Measurements from ENCODE around the gene WWP2. TPM values are rescaled to one million over a fixed set of nuclear protein-coding genes. Genes with fewer than 3 reads are reported as not detected.

The WWP2 gene
- polyA plus RNA-seq, 1 donor from 2014 or later: 11.9 TPM

GRCh38 chr16:69861292-69862030, 99.3 kb downstream of the WWP2 start:
- H3K36me3 ChIP-seq (ENCODE audit: insufficient read depth, low read length): no peaks in the 10 kb centered on the region
- no peaks in the 10 kb centered on the region for H3K9me3 ChIP-seq (ENCODE audit: low read length)
- H3K9me2 ChIP-seq (ENCODE audit: insufficient read depth, low read length): no peaks in the 10 kb centered on the region
- TF ChIP-seq EP300 (conservative IDR thresholded peaks at IDR 0.05; ENCODE audit: poor library complexity, severe bottlenecking): no peak
- TF ChIP-seq SMC3 (conservative IDR thresholded peaks at IDR 0.05; ENCODE audit: poor library complexity): no peak
- TF ChIP-seq MXI1 (conservative IDR thresholded peaks at IDR 0.05; ENCODE audit: poor library complexity, severe bottlenecking): no peak
- no peak for TF ChIP-seq REST (IDR thresholded peaks at IDR 0.05; ENCODE audit: borderline replicate concordance)
- TF ChIP-seq POLR2AphosphoS5 (IDR thresholded peaks at IDR 0.05): no peak
- no peak for TF ChIP-seq CTCF (IDR thresholded peaks at IDR 0.05; ENCODE audit: poor library complexity, severe bottlenecking)
- no peak for TF ChIP-seq EZH2 (IDR thresholded peaks at IDR 0.05; ENCODE audit: borderline replicate concordance, insufficient read depth, low read length, poor library complexity, severe bottlenecking)
- H3K4me2 ChIP-seq (ENCODE audit: low read length): no peak overlapping the region
- H4K20me1 ChIP-seq (ENCODE audit: insufficient read depth): no peaks in the 10 kb centered on the region
- no peaks in the 10 kb centered on the region for H3K79me2 ChIP-seq (replicated peaks; ENCODE audit: insufficient read depth, low read length)
- H3K27me3 ChIP-seq (ENCODE audit: insufficient read depth, low read depth, low read length): no peaks in the 10 kb centered on the region
- H3K27ac ChIP-seq (ENCODE audit: low read length): no peak overlapping the region
- H3F3A ChIP-seq (ENCODE audit: insufficient read depth, low read length, poor library complexity, severe bottlenecking): no peaks in the 10 kb centered on the region
- H3K9ac ChIP-seq (ENCODE audit: low read length): no peak overlapping the region
- H3K4me3 ChIP-seq (ENCODE audit: low read length): no peak overlapping the region
- H2AFZ ChIP-seq (ENCODE audit: low read depth, low read length): no peak overlapping the region

- no peaks in the 10 kb centered on the region for H3K36me3 ChIP-seq (ENCODE audit: insufficient read depth, low read length)
- H3K9me2 ChIP-seq (ENCODE audit: insufficient read depth, low read length): no peaks in the 10 kb centered on the region
- no peaks in the 10 kb centered on the region for H3K9me3 ChIP-seq (ENCODE audit: low read length)
- H3K79me2 ChIP-seq (replicated peaks; ENCODE audit: insufficient read depth, low read length): no peaks in the 10 kb centered on the region
- H3K27me3 ChIP-seq (ENCODE audit: insufficient read depth, low read depth, low read length): no peaks in the 10 kb centered on the region
- H3K4me3 ChIP-seq (ENCODE audit: low read length): no peak overlapping the region
- no peak overlapping the region for H2AFZ ChIP-seq (ENCODE audit: low read depth, low read length)
- no peak overlapping the region for H3K9ac ChIP-seq (ENCODE audit: low read length)
- H3K4me2 ChIP-seq (ENCODE audit: low read length): no peak overlapping the region
- H3F3A ChIP-seq (ENCODE audit: insufficient read depth, low read length, poor library complexity, severe bottlenecking): no peaks in the 10 kb centered on the region
- no peaks in the 10 kb centered on the region for H4K20me1 ChIP-seq (ENCODE audit: insufficient read depth)
- no peak overlapping the region for H3K27ac ChIP-seq (ENCODE audit: low read length)
- TF ChIP-seq SMC3 (conservative IDR thresholded peaks at IDR 0.05; ENCODE audit: poor library complexity) (no peak), RAD21 (conservative IDR thresholded peaks at IDR 0.05) (no peak), EP300 (conservative IDR thresholded peaks at IDR 0.05; ENCODE audit: poor library complexity, severe bottlenecking) (no peak), EZH2 (IDR thresholded peaks at IDR 0.05; ENCODE audit: borderline replicate concordance, insufficient read depth, low read length, poor library complexity, severe bottlenecking) (no peak), TAF1 (IDR thresholded peaks at IDR 0.05; ENCODE audit: low read depth) (no peak), CTCF (IDR thresholded peaks at IDR 0.05; ENCODE audit: poor library complexity, severe bottlenecking) (no peak), POLR2AphosphoS5 (IDR thresholded peaks at IDR 0.05) (no peak), REST (IDR thresholded peaks at IDR 0.05; ENCODE audit: borderline replicate concordance) (no peak), MXI1 (conservative IDR thresholded peaks at IDR 0.05; ENCODE audit: poor library complexity, severe bottlenecking) (no peak)
These were observed 101.5 kb downstream of the WWP2 start for GRCh38 chr16:69863401-69864281.
